Activated CD4-positive, alpha-beta T cell treated with anti-CD3 and anti-CD28 coated beads for 36 hours (primary cell): Measurements from ENCODE around the gene COL23A1. TPM values are rescaled to one million over a fixed set of nuclear protein-coding genes. Genes with fewer than 3 reads are reported as not detected.
A peak's percentile ranks its signal among the peaks of the same experiment; 100 is the strongest.

ENCODE experiments used
- ATAC-seq: fragments of 200-7000 bp; cut with Tn5 transposase; one replicate; pipeline ENCODE4 v1.10.0; 2021; ENCODE audit warnings: mild to moderate bottlenecking, moderate library complexity
- CTCF ChIA-PET: fragments of 350-600 bp; sonication (Branson Sonifier 250); formaldehyde crosslinking; loops from one replicate; lab custom pipeline; 2021; ENCODE audit warnings: antibody characterized with exemption; lab: Charles Lee
- POLR2A ChIA-PET: fragments of 350-600 bp; sonication (Branson Sonifier 250); formaldehyde crosslinking; loops from one replicate; lab custom pipeline; 2021; ENCODE audit warnings: antibody characterized with exemption, inconsistent platforms; lab: Charles Lee
- DNase-seq: peaks from one replicate; pipeline ENCODE4 v3.0.0-alpha.2; 2020
- H3K27ac Mint-ChIP-seq: one replicate; pipeline ENCODE4 v1.8.0; 2021; ENCODE audit warnings: mixed read lengths
- H3K27me3 Mint-ChIP-seq: one replicate; pipeline ENCODE4 v1.8.0; 2021; ENCODE audit warnings: mixed read lengths
- H3K36me3 Mint-ChIP-seq: one replicate; pipeline ENCODE4 v1.8.0; 2021; ENCODE audit warnings: low read depth, mixed read lengths
- H3K4me1 Mint-ChIP-seq: one replicate; pipeline ENCODE4 v1.8.0; 2021; ENCODE audit warnings: mixed read lengths
- H3K4me3 Mint-ChIP-seq: one replicate; pipeline ENCODE4 v1.8.0; 2021; ENCODE audit warnings: mild to moderate bottlenecking, moderate library complexity, mixed read lengths
- H3K9me3 Mint-ChIP-seq: one replicate; pipeline ENCODE4 v1.8.0; 2021; ENCODE audit warnings: low read depth, mixed read lengths
- intact Hi-C, 2 experiments: fragments of 100-400 bp; cut with DNase I in 1 of 2; cut with micrococcal nuclease in 1 of 2; formaldehyde crosslinking; loops; one replicate each; pipeline versions ENCODE4 v1.14.2 to v1.15.1; 2022 to 2024; cut with DNase I, micrococcal nuclease
- total RNA-seq, 2 experiments: library from RNA; stranded (reverse); gene quantifications; one replicate each; pipeline ENCODE4 v1.2.3, GENCODE V29; 2021

Gene COL23A1
- total RNA-seq, 2 experiments from 2014 or later, result not detected

GRCh38 chr5:178553517-178553916 lies 36.7 kb downstream of the COL23A1 start:
- intact Hi-C loops, result no loop called here
- no peak overlapping the region for H3K4me3 Mint-ChIP-seq

GRCh38 chr5:178551468-178551867 lies 38.7 kb downstream of the COL23A1 start:
- ChIA-PET CTCF (interaction anchor here (0.6 to 0.8 kb wide), 3 partner anchors 108 to 317 kb away, joined by 3 read pairs; no protein-coding TSS in a partner anchor), POLR2A (no interaction called here)
- DNase-seq (no peak), ATAC-seq (no peak)
- no peaks in the 10 kb centered on the region for H3K36me3 Mint-ChIP-seq
- no peak overlapping the region for H3K4me3 Mint-ChIP-seq
- no peaks in the 10 kb centered on the region for H3K4me1 Mint-ChIP-seq
- intact Hi-C loops, result loop anchor here (1.0 to 2.0 kb wide), 3 partner anchors 271 to 316 kb away; no protein-coding TSS in a partner anchor
- no peaks in the 10 kb centered on the region for H3K27me3 Mint-ChIP-seq
- no peaks in the 10 kb centered on the region for H3K9me3 Mint-ChIP-seq
- H3K27ac Mint-ChIP-seq, result no peak overlapping the region

More at GRCh38 chr5:178553517-178553916, 36.7 kb downstream of the COL23A1 start:
- H3K4me1 Mint-ChIP-seq, result no peaks in the 10 kb centered on the region
- no peak for DNase-seq
- peaks cover 2% of the 10 kb centered on the region for H3K27me3 Mint-ChIP-seq
- ATAC-seq, result no peak
- H3K27ac Mint-ChIP-seq, result no peak overlapping the region
- ChIA-PET CTCF (no interaction called here), POLR2A (no interaction called here)
- no peaks in the 10 kb centered on the region for H3K9me3 Mint-ChIP-seq
- H3K36me3 Mint-ChIP-seq, result no peaks in the 10 kb centered on the region

DNA sequence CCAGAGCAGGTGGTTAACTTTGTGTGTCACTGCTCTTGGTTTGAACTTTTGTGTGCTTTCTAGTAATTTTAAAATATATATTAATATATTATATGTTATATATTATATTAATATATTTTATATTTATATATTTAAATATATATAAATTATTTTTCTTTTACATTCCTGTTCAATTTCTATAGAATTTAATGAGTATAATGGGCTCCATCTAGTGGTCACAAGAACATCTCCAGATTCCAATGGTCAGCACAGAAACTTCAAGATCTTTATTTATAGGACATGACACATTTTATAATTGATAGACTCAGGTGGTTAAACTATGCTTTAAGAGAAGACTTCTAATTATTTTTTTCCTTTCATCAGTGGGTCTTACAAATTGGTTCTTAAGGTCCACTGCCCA lies 39.1 kb downstream of the COL23A1 start:
- intact Hi-C loops, result loop anchor here (1.0 to 2.0 kb wide), 3 partner anchors 270 to 316 kb away; no protein-coding TSS in a partner anchor
- Mint-ChIP-seq H3K4me1 (no peaks in the 10 kb centered on the region), H3K27ac (no peak overlapping the region), H3K4me3 (no peak overlapping the region), H3K36me3 (no peaks in the 10 kb centered on the region), H3K9me3 (no peaks in the 10 kb centered on the region), H3K27me3 (no peaks in the 10 kb centered on the region)
- ATAC-seq (no peak), DNase-seq (no peak)
- ChIA-PET POLR2A (no interaction called here), CTCF (interaction anchor here (0.7 to 1.4 kb wide), 2 partner anchors 271 to 316 kb away, joined by 3 to 6 read pairs; no protein-coding TSS in a partner anchor)

GRCh38 chr5:178548746-178549145 lies 41.4 kb downstream of the COL23A1 start:
- Mint-ChIP-seq H3K4me3 (no peak overlapping the region), H3K27ac (no peak overlapping the region), H3K4me1 (no peaks in the 10 kb centered on the region), H3K9me3 (no peaks in the 10 kb centered on the region), H3K27me3 (no peaks in the 10 kb centered on the region), H3K36me3 (no peaks in the 10 kb centered on the region)
- ATAC-seq (no peak), DNase-seq (no peak)
- intact Hi-C loops, result no loop called here
- ChIA-PET POLR2A (no interaction called here), CTCF (no interaction called here)

DNA sequence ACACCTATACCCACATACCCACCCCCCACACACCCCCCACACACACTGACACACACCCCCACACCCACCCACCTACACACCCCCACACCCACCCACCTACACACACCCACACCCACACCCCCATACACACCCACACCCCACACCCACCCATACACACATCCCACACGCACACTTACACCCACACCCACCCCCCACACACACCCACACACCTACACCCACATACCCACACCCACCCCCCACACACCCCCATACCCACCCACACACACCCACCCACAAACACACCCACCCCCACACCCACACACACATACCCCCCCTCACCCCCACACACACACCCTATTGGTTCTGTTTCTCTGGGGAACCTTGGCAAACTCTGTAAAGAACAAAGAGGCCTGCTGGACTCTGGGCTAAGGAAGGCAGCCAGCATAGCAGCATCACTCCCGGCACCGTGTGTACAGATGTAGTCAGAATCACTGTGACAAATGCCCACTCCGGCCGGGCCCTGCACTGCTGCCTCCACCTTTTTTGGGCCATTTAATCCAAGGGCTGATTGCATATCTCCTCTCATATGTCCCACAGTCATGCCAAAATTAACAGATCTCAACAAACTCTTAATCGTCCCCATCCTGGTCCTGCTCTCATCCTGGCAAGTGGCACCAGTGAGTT lies 42.3 kb downstream of the COL23A1 start:
- Mint-ChIP-seq H3K4me1 (no peaks in the 10 kb centered on the region), H3K27me3 (no peaks in the 10 kb centered on the region), H3K36me3 (no peaks in the 10 kb centered on the region), H3K4me3 (peak overlapping the region; percentile 20), H3K27ac (no peak overlapping the region), H3K9me3 (no peaks in the 10 kb centered on the region)
- peak; percentile 12 for DNase-seq
- CTCF ChIA-PET, result no interaction called here
- POLR2A ChIA-PET, result no interaction called here
- ATAC-seq, result no peak
- intact Hi-C loops, result no loop called here

DNA sequence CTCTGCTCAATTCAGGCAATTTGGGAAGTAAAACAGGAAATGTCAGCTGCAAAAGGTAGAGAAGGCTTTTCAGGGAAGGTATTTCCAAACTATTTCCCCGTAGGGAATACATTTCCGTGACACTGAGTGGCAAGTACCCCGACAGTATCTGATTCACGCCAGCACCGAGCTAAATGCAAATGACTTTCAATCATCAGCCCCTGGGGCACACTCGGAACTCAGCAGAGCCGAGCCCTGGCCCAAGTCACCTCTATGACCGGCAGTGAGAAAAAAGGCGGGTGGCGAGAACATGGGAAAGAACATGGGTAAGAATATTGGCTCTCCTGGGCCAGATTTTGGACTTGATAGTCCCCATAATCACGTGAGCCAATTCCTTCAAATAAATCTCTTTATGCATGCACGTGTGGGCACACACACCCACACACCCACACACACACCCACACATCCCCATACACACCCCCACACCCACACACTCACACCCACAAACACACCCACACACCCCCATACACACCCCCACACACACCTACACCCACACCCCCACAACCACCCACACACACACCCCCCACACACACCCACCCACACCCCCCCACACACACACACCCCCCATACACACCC lies 43.0 kb downstream of the COL23A1 start:
- intact Hi-C loops, result no loop called here
- no peaks in the 10 kb centered on the region for H3K9me3 Mint-ChIP-seq
- no peak overlapping the region for H3K4me3 Mint-ChIP-seq
- H3K27me3 Mint-ChIP-seq, result no peaks in the 10 kb centered on the region
- ATAC-seq (no peak), DNase-seq (no peak)
- ChIA-PET CTCF (no interaction called here), POLR2A (no interaction called here)
- H3K27ac Mint-ChIP-seq, result no peak overlapping the region
- H3K4me1 Mint-ChIP-seq, result no peaks in the 10 kb centered on the region
- H3K36me3 Mint-ChIP-seq, result no peaks in the 10 kb centered on the region

DNA sequence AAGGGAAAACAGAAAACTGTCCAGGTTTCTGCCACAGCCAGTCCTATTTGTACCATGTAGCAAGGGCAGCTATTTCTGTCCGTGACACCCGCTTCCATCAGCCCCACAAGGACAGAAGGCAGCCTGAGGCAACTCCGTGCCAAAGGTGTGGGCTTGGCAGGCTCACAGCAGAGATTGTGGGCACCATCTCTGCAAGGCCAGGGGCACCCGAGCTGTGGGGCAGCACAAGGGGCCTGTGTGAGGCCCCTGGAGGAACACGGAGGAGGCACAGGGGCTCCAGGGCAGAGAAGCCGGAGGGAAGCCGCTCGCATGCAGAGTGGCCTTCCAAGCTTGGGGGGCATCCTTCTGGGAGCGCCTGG lies 43.5 kb downstream of the COL23A1 start:
- ChIA-PET CTCF (no interaction called here), POLR2A (no interaction called here)
- DNase-seq, result no peak
- no peaks in the 10 kb centered on the region for H3K36me3 Mint-ChIP-seq
- no peak overlapping the region for H3K27ac Mint-ChIP-seq
- no peaks in the 10 kb centered on the region for H3K27me3 Mint-ChIP-seq
- H3K9me3 Mint-ChIP-seq, result no peaks in the 10 kb centered on the region
- H3K4me3 Mint-ChIP-seq, result no peak overlapping the region
- no peak for ATAC-seq
- H3K4me1 Mint-ChIP-seq, result no peaks in the 10 kb centered on the region
- intact Hi-C loops, result no loop called here

DNA sequence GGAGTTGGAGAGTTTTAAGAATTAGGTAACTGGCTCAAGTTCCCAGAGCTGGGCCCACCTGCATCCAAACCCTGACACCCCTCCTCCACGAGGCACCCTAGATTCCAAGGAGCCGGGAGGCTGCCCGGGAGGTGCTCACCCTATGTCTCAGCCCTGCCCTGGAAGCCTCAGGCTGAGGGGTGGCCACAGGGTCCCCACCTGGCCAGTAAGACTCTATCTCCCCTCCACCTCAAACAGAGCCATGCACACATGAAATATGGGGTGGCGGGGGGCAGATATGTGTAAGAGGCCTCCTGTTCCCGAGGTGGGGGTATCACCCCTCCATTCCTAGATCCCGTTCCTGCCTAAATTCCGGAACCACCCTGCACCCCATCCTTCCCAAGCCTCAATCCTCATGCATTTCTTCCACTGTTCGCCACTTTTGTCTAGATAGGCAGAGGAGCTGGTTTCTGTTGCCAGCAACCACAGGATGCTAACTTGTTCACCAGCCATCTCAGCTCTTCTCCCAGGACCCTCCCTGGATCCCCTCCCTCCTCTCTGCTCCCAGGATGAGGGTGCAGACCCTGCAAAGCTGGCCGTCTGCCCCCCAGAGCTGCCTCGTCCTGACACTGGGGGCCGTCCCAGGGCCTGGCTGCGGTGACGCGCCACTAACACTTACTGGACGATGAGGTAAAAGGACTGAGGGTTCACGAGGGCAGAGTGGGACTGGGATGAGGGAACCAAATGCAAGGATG lies 44.1 kb downstream of the COL23A1 start:
- DNase-seq (no peak), ATAC-seq (no peak)
- no peak overlapping the region for H3K27ac Mint-ChIP-seq
- ChIA-PET POLR2A (no interaction called here), CTCF (no interaction called here)
- no peak overlapping the region for H3K4me3 Mint-ChIP-seq
- H3K9me3 Mint-ChIP-seq, result no peaks in the 10 kb centered on the region
- no peaks in the 10 kb centered on the region for H3K4me1 Mint-ChIP-seq
- no peaks in the 10 kb centered on the region for H3K36me3 Mint-ChIP-seq
- no peaks in the 10 kb centered on the region for H3K27me3 Mint-ChIP-seq
- intact Hi-C loops, result no loop called here

DNA sequence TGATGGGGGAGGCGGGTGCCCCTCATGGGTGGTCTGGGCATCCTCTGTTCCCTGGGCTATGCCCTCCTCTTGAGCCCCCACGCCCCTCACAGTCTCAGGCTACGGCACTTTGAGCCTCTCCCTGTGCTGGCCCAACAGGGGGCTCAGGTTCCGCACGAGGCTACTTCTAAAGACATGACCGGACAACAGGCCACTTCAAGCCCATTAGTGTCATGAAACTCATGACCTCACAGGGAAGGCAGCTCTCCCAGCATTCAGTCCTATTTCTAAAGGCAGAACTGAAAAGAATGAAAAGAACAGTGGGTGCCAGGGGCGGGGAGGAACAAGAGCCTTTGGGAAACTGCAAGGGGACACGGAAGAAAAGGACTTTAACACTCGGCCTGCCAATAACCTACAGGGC lies 45.0 kb downstream of the COL23A1 start:
- no peak for DNase-seq
- no peaks in the 10 kb centered on the region for H3K36me3 Mint-ChIP-seq
- H3K27me3 Mint-ChIP-seq, result no peaks in the 10 kb centered on the region
- CTCF ChIA-PET, result no interaction called here
- intact Hi-C loops, result no loop called here
- H3K9me3 Mint-ChIP-seq, result no peaks in the 10 kb centered on the region
- no peaks in the 10 kb centered on the region for H3K4me1 Mint-ChIP-seq
- no peak overlapping the region for H3K27ac Mint-ChIP-seq
- POLR2A ChIA-PET, result no interaction called here
- ATAC-seq, result no peak
- no peak overlapping the region for H3K4me3 Mint-ChIP-seq

- H3K27ac Mint-ChIP-seq, result no peak overlapping the region
- ChIA-PET CTCF (interaction anchor here (0.6 kb wide), 1 partner anchor 47 kb away, joined by 3 read pairs; no protein-coding TSS in a partner anchor), POLR2A (no interaction called here)
- intact Hi-C loops, result no loop called here
- H3K27me3 Mint-ChIP-seq, result no peaks in the 10 kb centered on the region
- ATAC-seq (no peak), DNase-seq (no peak)
- no peaks in the 10 kb centered on the region for H3K4me1 Mint-ChIP-seq
- H3K36me3 Mint-ChIP-seq, result no peaks in the 10 kb centered on the region
- H3K9me3 Mint-ChIP-seq, result no peaks in the 10 kb centered on the region
- H3K4me3 Mint-ChIP-seq, result no peak overlapping the region
Measured at GRCh38 chr5:178544166-178544834, 45.9 kb downstream of the COL23A1 start.

DNA sequence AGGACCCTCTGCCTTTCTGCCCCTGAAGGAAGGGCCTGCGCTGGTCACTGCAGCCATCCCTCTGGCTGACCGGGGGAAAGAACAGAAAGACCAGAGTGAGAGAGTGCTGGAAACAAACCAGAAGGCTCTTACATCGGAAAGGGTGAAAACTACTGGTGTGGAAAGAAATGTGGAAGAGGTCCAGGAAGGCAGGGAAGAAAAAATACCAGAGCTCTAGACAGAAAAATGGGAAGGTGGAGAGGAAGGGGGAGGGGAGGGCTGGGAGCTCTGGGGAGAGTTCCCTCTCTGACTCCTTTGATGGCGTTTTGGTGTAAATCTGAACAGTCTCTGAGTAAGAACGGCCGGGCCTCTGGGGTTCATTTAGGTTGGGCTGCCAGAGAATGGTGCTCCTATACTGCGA lies 47.7 kb downstream of the COL23A1 start:
- no peaks in the 10 kb centered on the region for H3K4me1 Mint-ChIP-seq
- no peaks in the 10 kb centered on the region for H3K36me3 Mint-ChIP-seq
- H3K9me3 Mint-ChIP-seq, result no peaks in the 10 kb centered on the region
- intact Hi-C loops, result no loop called here
- no peak overlapping the region for H3K4me3 Mint-ChIP-seq
- no peaks in the 10 kb centered on the region for H3K27me3 Mint-ChIP-seq
- POLR2A ChIA-PET, result no interaction called here
- ATAC-seq (no peak), DNase-seq (no peak)
- CTCF ChIA-PET, result no interaction called here
- no peak overlapping the region for H3K27ac Mint-ChIP-seq
